ENCODE data around the gene PDP2.
"Not testable (repeated sequence)": the region's sequence is repeated elsewhere in the genome, so short reads cannot be mapped to it uniquely, and the experiment has no call there.

GRCh38 chr16:66896682-66897081, 16.4 kb downstream of the PDP2 start:
- TF ChIP-seq CTCF, POLR2A (IDR thresholded peaks at IDR 0.05): not testable (repeated sequence)

Measured in transverse colon (tissue), 3 donors.